ENCODE measurements around the gene TRIP4.
A peak's percentile ranks its signal among the peaks of the same experiment; 100 is the strongest.
"Not testable (repeated sequence)": the region's sequence is repeated elsewhere in the genome, so short reads cannot be mapped to it uniquely, and the experiment has no call there.

TRIP4 gene

DNA sequence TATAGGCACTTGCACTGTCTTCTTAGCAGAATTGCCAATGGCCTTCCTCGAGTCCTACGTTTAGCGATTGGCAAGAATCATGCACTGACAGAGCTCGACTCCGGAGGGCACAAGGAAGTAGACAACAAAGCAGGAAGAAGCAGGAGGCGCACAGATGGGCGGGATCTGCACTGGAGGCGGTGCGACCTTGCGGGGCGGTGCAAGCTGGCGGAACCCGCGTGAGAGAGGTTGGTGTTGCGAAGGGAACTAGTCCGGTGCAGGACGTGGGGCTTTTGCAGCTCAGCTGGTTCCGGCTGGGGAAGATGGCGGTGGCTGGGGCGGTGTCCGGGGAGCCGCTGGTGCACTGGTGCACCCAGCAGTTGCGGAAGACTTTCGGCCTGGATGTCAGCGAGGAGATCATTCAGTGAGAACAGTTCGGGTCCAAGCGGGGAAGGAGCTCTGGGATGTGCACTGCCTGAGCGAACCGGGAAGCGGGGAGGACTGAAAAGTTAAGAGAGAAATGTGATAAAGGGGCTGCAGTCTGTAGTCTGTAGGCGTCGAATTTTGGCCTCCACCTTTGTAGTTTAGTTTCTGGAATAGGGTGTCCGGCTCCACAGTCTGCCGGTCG, at the start of gene TRIP4:
Gene TRIP4, plus strand, starts transcription at position 275 of the 607 bp plus-strand sequence. Its CDS starts 28 bp downstream, at position 303.
- peak; percentile 96 for TF ChIP-seq POLR2A (IDR thresholded peaks at IDR 0.05; ENCODE audit: low read length)
- TF ChIP-seq GATA1 (IDR thresholded peaks at IDR 0.05; ENCODE audit: low read depth, low read length) = no peak
- DNase-seq = peak; percentile 98 to 99

DNA sequence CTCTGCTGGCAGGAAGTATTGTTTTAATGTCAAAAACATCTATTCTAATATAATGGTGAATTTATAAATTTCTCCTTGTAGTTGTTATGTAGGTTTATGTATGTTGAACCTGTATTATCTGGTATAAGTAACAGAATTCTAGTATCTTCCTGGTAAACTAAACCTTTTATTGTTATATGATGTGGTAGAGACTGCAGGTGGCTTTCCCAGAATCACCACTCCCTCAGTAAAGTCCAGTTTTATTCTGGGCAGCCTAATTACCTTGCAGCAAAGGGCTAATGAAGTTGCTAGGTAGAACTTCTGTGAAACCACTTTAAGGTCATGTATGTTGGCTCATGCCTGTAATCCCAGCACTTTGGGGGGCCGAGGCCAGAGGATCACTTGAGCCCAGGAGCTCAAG, 47.3 kb upstream of the TRIP4 start:
- DNase-seq = no peak
- TF ChIP-seq GATA1 (IDR thresholded peaks at IDR 0.05; ENCODE audit: low read depth, low read length) = no peak
- no peak for TF ChIP-seq POLR2A (IDR thresholded peaks at IDR 0.05; ENCODE audit: low read length)

DNA sequence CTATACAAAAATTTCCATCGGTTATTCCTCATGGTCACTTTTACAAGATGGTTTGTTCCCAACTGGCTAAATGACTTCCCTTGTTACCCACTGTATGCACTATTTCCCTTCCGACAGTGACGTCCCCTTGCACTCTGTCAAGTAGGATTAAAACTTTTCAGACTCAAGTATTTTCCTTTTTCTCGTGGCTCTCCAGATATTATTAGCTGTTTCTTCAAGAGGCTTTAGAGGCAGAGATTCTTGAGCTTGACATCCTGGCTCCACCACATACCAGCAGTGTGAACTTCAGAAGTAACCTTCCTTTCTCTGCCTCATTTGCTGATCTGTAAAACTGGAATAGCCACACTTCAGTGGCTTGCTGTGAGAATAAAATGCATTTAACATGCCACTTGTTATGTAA, 45.7 kb upstream of the TRIP4 start:
- no peak for DNase-seq
- TF ChIP-seq POLR2A (IDR thresholded peaks at IDR 0.05; ENCODE audit: low read length) (no peak), GATA1 (IDR thresholded peaks at IDR 0.05; ENCODE audit: low read depth, low read length) (no peak)

DNA sequence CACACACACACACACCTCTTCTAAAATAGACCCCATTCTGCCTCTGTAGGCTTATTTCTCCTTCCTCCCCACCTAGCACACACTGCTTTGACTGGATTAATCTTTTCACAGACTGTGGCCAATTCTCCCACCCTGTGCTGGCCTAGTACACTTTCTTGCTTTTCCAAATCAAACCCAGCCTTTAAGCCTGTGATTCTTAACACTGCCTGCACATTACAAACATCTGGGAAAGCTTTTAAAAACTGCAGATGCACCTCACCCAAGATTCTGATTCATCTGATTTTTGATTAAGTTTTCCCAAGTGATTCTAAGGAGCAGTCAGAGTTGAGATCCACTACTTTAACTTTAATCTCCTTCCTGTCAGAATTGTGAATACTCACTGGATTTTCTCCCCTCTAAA, 44.4 kb upstream of the TRIP4 start:
- no peak for DNase-seq
- TF ChIP-seq POLR2A (IDR thresholded peaks at IDR 0.05; ENCODE audit: low read length) (no peak), GATA1 (IDR thresholded peaks at IDR 0.05; ENCODE audit: low read depth, low read length) (no peak)

DNA sequence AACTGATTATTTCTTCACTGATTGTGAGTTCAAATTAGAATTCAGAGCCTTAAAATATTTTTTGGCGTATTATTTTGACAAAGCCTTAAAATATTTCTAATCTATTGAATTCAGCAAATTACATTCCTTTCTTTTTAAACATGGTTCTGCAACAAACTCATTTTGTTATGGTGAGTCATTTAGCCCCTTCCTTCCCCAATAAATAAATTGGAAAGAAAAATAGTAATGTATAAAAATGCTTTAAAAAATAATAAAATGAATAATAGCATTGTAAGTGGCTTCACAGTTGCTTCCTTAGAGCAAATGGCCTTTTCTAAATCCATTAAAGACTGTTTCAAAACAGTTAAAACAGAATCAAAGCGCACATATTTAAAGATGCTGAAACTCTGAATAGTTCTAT, 43.8 kb upstream of the TRIP4 start:
- TF ChIP-seq GATA1 (IDR thresholded peaks at IDR 0.05; ENCODE audit: low read depth, low read length) = no peak
- DNase-seq = no peak

DNA sequence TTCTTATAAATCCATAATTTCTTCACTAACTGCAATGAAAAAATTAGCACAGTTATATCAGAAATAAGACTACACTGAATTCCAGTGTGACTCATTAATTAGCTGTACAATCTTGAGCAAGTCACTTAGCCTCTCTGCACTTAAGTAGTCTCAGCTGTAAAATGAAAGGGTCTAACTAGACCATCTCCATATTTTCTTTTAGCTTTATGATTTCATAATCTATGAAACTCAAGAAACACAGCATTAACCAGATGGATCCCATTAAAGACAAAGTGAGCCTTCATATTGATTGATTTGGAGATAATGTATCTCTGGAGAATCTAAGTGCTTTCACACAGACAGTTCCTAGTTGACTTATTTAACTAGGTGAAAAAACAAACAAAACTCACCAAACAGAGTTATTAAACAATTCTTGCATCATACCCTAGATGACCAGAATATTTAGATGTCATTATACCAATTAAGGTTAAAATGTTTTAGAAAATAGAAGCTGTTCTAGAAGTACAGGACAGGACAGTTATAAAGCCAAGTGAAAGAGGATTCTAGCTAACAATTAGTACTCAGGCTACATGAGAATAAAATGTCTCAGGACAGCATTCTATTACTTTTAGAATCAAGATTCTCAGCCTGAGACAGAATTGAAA, 42.9 kb upstream of the TRIP4 start:
- DNase-seq = no peak
- no peak for TF ChIP-seq GATA1 (IDR thresholded peaks at IDR 0.05; ENCODE audit: low read depth, low read length)
- TF ChIP-seq POLR2A (IDR thresholded peaks at IDR 0.05; ENCODE audit: low read length) = no peak

DNA sequence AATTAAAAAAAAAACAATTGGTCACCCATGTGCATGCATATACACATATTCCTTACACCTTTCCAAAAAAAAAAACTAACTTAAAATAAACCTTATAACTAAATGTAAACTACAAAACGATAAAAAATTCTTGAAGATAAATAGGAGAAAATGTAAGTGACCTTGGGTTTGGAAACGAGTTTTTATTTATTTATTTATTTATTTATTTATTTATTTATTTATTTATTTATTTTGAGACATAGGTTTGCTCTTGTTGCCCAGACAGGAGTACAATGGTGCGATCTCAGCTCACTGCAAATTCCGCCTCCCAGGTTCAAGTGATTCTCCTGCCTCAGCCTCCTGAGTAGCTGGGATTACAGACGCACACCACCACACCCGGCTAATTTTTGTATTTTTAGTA, 41.4 kb upstream of the TRIP4 start:
- DNase-seq = not testable (repeated sequence)

DNA sequence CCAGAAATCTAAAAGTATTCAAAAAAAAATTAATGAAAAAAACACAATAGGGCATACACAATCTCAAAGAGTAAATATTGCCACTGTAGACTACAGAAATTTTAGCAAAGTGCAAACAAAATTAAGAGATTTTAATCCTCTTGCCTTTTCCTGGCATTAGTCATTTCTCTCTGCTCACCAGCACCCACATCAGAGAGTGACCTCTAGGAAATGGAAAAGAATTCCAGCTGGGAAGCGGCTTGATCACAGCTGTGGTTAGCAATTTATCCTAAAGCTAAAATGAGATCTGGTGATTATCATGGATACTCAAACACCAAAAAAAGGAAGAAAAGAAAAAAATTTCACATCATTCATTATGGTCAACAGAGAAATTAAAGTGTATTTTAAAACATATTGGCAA, 39.2 kb upstream of the TRIP4 start:
- no peak for DNase-seq

DNA sequence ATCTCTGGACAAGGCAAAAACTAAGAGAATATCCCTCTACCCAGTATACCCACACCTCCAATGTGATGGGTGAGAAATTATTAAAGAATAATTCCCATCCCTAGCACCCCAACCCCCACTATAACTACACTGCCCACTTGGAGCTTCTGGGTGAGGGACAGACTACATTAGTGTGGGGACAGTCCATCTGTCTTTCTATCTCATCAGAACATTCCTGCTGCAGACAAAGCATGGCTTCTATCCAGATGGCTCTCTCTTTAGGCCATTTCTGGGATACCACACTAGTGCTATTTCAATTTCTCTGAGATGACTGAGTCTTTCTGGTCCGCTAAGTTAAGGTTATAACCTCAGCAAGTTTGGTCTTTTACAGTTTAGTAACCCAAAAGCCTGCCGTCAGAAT, 38.3 kb upstream of the TRIP4 start:
- TF ChIP-seq POLR2A (IDR thresholded peaks at IDR 0.05; ENCODE audit: low read length) (no peak), GATA1 (IDR thresholded peaks at IDR 0.05; ENCODE audit: low read depth, low read length) (no peak)
- no peak for DNase-seq

More for the DNA sequence above, 39.2 kb upstream of the TRIP4 start:
- no peak for TF ChIP-seq GATA1 (IDR thresholded peaks at IDR 0.05; ENCODE audit: low read depth, low read length)

DNA sequence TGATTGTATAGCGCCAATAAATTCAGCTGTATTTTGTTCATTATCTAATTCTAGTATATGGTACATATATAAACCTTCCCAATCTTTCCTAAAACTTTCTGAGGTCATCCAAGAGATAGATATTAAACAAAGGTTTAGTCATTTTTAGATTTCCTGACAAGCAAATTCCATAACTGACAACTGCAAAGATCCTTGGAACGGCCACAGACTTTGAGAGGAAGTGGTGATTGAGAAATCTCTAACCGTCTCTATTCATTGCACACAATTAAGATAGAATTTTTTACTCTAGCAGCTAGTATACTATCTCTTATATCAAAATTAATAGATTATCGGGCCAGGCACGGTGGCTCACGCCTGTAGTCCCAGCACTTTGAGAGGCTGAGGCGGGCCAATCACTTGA, 36.4 kb upstream of the TRIP4 start:
- TF ChIP-seq POLR2A (IDR thresholded peaks at IDR 0.05; ENCODE audit: low read length) (no peak), GATA1 (IDR thresholded peaks at IDR 0.05; ENCODE audit: low read depth, low read length) (no peak)

DNA sequence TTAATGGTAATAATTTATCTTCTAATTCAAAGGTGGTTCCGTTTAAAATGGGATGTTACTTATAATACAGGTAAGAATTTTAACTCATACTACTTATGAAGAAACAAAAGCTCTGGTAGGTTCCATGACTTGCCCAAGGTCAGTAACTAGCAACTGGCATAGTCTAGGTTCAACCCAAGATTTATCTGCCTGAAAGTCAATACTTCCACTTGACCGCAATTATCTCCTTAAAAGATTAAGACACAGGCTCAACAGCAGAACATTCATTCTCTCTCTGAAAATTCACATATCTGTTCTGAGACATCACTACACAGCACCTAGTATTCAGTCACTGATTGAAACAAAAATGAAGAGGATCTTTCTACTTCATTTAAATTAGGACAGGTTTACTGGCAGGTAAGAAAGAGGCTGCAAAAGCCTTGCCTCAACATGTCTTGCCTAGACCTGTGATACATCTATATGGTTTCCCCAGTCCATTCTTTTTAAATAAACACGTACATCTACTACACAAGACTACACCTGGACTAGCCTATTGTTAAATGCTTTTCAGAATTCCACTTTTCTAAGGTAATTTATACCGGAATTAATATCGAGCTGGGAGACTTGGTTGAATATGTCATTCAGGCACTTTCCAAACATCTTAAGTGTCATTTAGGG, 32.8 kb upstream of the TRIP4 start:
- DNase-seq = peak; percentile 29 to 37
- TF ChIP-seq POLR2A (IDR thresholded peaks at IDR 0.05; ENCODE audit: low read length) (no peak), GATA1 (IDR thresholded peaks at IDR 0.05; ENCODE audit: low read depth, low read length) (no peak)

More for the DNA sequence above, 36.4 kb upstream of the TRIP4 start:
- no peak for DNase-seq

DNA sequence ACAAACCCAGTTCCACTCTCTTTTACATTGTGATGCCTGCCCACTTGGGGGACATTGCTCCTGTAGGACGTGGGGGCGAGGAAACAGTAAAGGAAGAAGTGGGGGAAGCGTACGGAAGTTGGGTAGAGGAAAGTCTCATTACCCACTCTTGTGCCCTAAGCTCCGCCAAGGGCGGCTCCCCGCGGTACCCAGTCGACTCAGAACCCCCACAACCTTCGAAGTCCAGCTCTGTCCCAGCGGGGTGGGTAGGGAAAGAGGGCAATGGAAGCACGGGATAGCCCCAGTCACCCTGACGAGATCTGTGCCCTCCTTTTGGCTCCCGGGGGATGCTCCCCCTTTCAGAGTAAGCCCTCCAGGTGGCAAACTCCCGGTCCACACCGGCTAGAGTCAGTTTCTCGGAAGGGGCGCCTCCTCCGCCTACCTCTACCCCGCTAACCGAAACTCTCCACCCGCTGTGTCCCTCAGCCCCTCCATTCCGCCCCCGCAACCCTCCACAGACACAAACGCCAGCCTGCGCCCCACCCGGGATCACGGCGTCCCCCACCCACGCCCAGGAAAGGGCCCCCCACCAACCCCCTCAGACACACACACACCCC, 32.2 kb upstream of the TRIP4 start:
- TF ChIP-seq POLR2A (IDR thresholded peaks at IDR 0.05; ENCODE audit: low read length) = no peak

DNA sequence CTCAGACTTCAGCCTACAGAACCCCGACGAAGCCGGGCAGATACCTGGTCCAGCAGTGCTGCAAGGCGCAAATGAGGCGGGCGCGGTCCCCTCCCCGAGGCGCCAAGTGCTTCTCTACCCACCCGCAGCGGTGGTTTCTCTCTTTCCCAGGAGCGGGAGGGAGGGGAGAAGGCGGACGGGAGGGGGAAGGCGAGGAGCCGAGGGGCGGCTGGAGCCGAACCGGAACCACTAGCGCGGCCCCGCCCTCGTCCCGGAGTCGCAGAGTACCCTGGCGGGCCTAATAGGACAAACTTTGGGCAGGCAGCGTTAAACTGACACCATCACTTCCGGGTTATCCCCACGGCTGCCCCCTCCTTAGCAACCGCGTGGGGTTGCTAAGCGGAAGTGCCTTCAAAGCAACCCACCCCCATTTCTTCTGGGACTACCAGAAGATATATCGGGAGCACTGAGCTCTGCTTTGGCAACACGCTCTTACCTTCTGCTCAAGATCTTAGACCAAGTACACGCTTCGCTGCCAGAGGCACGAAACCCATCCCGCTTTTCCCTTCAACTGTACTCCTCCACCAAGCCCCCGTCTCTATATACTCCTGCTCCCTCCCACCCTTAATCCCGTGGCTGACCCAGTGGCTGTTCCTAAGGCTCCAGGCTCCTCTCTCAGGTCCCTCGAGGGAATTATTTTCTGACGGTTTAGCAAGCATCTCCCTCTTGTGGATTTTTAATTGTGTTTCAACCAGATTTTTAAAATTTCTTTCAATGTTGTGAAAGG, 31.5 kb upstream of the TRIP4 start, which contains the start of gene CSNK1G1:
Gene CSNK1G1, minus strand, starts transcription at position 230 of the 766 bp plus-strand sequence. CDS start 55,674 bp downstream, outside the sequence.
- TF ChIP-seq GATA1 (IDR thresholded peaks at IDR 0.05; ENCODE audit: low read depth, low read length) (no peak), POLR2A (IDR thresholded peaks at IDR 0.05; ENCODE audit: low read length) (peak; percentile 41)
- peak; percentile 92 to 93 for DNase-seq

More for the DNA sequence above, 32.2 kb upstream of the TRIP4 start:
- DNase-seq = peak; percentile 41 to 53

DNA sequence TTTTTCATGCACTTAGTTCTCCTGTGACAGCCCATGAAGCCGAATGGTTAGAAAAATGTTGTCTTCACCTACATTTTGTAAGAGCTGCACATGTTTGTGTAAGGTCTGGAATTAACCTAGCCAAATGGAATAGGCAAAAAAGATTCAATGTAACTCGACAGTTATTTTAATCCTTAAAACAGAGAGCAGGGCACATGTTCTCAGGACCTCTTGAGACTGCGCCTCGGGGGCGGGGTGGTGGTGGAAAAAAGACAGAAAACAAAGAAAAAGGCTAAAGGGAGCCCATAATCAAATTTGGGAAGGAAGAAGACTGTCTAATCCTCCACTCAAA, 31.0 kb upstream of the TRIP4 start:
- DNase-seq = no peak
- no peak for TF ChIP-seq POLR2A (IDR thresholded peaks at IDR 0.05; ENCODE audit: low read length)
- no peak for TF ChIP-seq GATA1 (IDR thresholded peaks at IDR 0.05; ENCODE audit: low read depth, low read length)
